Measurements from ENCODE around the gene IL15RA. TPM values are rescaled to one million over a fixed set of nuclear protein-coding genes. Genes with fewer than 3 reads are reported as not detected.

Gene IL15RA
- total RNA-seq, 2 donors from 2014 or later = 56.7 to 125 TPM

- no peaks in the 10 kb centered on the region for H3K9me3 Mint-ChIP-seq
- H3K4me3 Mint-ChIP-seq = no peak overlapping the region
- H3K27ac Mint-ChIP-seq = no peak overlapping the region
- H3K36me3 Mint-ChIP-seq = peaks cover 19% of the 10 kb centered on the region
- peaks cover 0 to 2% of the 10 kb centered on the region in 2 donors for H3K4me1 Mint-ChIP-seq (ENCODE audit: low read depth in 2 of 2)
- H3K27me3 Mint-ChIP-seq = no peaks in the 10 kb centered on the region
- ATAC-seq (no peak), DNase-seq (ENCODE audit: low spot score) (no peak)
Measured at GRCh38 chr10:5935628-5936027, 41.7 kb downstream of the IL15RA start.

DNA sequence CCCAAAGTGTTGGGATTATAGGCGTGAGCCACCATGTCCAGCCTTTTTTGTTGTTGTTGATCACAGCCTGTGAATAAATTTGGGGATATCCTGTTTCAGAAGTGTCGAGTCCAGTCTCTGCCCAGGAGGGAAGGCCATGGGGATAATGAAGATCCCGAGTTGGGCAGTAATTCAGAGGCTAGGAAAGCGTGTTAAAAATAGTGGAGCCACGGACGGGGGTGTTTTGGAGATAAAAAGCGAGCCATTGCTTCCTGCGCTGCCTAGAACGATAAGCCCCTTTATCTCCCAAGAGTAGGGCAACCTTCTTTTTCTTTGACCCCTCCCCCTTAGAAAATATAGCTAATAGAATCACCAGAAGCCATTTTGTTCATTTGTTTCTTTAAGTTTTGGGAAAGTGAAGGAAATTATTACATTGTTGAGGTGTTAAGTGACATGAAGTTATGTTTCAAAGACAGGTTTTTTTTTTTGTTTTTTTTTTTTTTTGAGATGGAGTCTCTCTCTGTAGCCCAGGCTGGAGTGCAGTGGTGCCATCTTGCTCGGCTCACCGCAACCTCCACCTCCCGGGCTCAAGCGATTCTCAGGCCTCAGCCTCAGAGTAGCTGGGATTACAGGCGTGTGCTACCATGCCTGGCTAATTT, 43.3 kb downstream of the IL15RA start:
- peaks cover 0 to 2% of the 10 kb centered on the region in 2 donors for H3K4me1 Mint-ChIP-seq (ENCODE audit: low read depth in 2 of 2)
- H3K27ac Mint-ChIP-seq = no peak overlapping the region
- peaks cover 19% of the 10 kb centered on the region for H3K36me3 Mint-ChIP-seq
- no peak for DNase-seq (ENCODE audit: low spot score)
- no peaks in the 10 kb centered on the region for H3K9me3 Mint-ChIP-seq
- H3K4me3 Mint-ChIP-seq = no peak overlapping the region
- ATAC-seq = no peak
- H3K27me3 Mint-ChIP-seq = no peaks in the 10 kb centered on the region

DNA sequence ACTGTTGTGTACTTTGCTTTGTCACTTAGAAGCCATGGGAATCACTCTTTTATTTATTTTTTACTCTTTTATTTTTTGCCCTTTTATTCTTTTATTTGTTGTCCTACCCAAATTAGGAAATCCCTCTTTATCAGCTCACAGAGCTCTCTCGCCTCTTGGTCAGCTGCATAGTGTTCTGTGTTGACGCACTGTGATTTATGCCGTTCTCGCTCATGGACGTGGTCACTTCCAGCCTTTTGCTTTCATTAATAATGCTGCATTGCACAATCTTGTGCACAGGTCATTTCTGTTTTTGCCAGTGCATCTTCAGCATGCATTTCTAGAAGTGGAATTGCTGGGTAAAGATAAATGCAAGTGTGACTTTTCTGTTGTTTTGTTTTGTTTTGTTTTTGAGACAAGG, 45.0 kb downstream of the IL15RA start:
- H3K4me1 Mint-ChIP-seq (ENCODE audit: low read depth in 2 of 2) = peaks cover 0 to 2% of the 10 kb centered on the region in 2 donors
- no peak overlapping the region for H3K27ac Mint-ChIP-seq
- no peaks in the 10 kb centered on the region for H3K9me3 Mint-ChIP-seq
- no peak for DNase-seq (ENCODE audit: low spot score)
- H3K27me3 Mint-ChIP-seq = no peaks in the 10 kb centered on the region
- no peak for ATAC-seq
- no peak overlapping the region for H3K4me3 Mint-ChIP-seq
- peaks cover 6% of the 10 kb centered on the region for H3K36me3 Mint-ChIP-seq

DNA sequence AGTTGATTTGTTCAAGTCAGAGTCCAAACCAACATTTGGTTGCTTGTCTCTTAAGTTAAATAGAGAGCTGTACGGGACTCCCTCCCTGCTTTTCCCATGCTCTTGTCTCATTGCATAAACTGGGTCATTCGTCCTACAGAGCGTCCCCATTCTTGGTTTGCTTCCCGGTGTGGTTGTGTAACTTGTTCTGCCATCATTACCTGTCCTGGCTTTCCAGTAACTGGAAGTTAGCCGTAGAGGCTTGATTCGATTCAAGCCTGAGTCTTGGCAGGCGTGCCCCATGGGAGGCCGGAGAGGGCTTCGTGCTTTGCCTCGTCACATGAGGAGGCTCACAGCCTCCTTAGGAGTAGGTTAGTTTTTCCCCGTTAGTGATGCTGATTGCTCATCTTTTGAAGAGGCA, 47.1 kb downstream of the IL15RA start:
- Mint-ChIP-seq H3K36me3 (peaks cover 18% of the 10 kb centered on the region), H3K9me3 (no peaks in the 10 kb centered on the region), H3K27ac (no peak overlapping the region), H3K27me3 (no peaks in the 10 kb centered on the region), H3K4me1 (ENCODE audit: low read depth in 2 of 2) (peaks cover 0 to 2% of the 10 kb centered on the region in 2 donors), H3K4me3 (no peak overlapping the region)
- ATAC-seq (no peak), DNase-seq (ENCODE audit: low spot score) (no peak)

GRCh38 chr10:5929442-5929841, 47.9 kb downstream of the IL15RA start:
- Mint-ChIP-seq H3K27ac (no peak overlapping the region), H3K36me3 (peaks cover 23% of the 10 kb centered on the region), H3K9me3 (no peaks in the 10 kb centered on the region), H3K27me3 (no peaks in the 10 kb centered on the region), H3K4me1 (ENCODE audit: low read depth in 2 of 2) (peaks cover 0 to 2% of the 10 kb centered on the region in 2 donors), H3K4me3 (no peak overlapping the region)
- DNase-seq (ENCODE audit: low spot score) (no peak), ATAC-seq (no peak)

GRCh38 chr10:5927306-5927705, 50.0 kb downstream of the IL15RA start:
- DNase-seq (ENCODE audit: low spot score) (no peak), ATAC-seq (no peak)
- Mint-ChIP-seq H3K9me3 (no peaks in the 10 kb centered on the region), H3K27ac (no peak overlapping the region), H3K27me3 (no peaks in the 10 kb centered on the region), H3K4me1 (ENCODE audit: low read depth in 2 of 2) (peaks cover 0 to under 1% of the 10 kb centered on the region in 2 donors), H3K36me3 (peaks cover 34% of the 10 kb centered on the region), H3K4me3 (no peak overlapping the region)

- Mint-ChIP-seq H3K4me3 (no peak overlapping the region), H3K4me1 (ENCODE audit: low read depth in 2 of 2) (no peaks in the 10 kb centered on the region), H3K36me3 (peaks cover 46% of the 10 kb centered on the region), H3K27ac (no peak overlapping the region), H3K9me3 (no peaks in the 10 kb centered on the region), H3K27me3 (no peaks in the 10 kb centered on the region)
- ATAC-seq = no peak
- DNase-seq (ENCODE audit: low spot score) = no peak
Measured at GRCh38 chr10:5924889-5925288, 52.5 kb downstream of the IL15RA start.

GRCh38 chr10:5921746-5922145, 55.6 kb downstream of the IL15RA start:
- no peak for DNase-seq (ENCODE audit: low spot score)
- no peaks in the 10 kb centered on the region for H3K9me3 Mint-ChIP-seq
- H3K27ac Mint-ChIP-seq = no peak overlapping the region
- H3K4me3 Mint-ChIP-seq = no peak overlapping the region
- H3K27me3 Mint-ChIP-seq = no peaks in the 10 kb centered on the region
- no peak for ATAC-seq
- no peaks in the 10 kb centered on the region for H3K4me1 Mint-ChIP-seq (ENCODE audit: low read depth in 2 of 2)
- peaks cover 43% of the 10 kb centered on the region for H3K36me3 Mint-ChIP-seq

DNA sequence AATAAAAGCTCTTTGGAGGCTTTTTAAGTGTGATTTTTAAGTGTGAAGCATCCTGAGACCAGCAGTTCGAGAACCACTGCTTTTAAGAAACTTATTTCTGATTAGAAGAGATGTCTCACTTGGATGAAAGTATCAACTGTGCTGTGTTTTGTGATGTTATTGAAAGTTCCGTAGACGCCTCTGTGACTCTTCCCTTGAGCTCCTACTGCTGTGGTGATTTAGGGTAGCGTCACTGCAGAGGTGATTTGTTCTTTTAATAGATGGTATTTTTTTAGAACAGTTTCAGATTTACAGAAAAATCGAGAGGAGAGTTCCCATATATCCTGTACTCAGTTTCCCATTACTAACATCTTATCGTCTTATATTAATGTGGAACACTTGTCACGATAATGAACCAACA, 57.8 kb downstream of the IL15RA start:
- Mint-ChIP-seq H3K4me3 (no peak overlapping the region), H3K36me3 (peaks cover 44% of the 10 kb centered on the region), H3K4me1 (ENCODE audit: low read depth in 2 of 2) (no peaks in the 10 kb centered on the region), H3K9me3 (no peaks in the 10 kb centered on the region), H3K27me3 (no peaks in the 10 kb centered on the region), H3K27ac (no peak overlapping the region)
- ATAC-seq (no peak), DNase-seq (ENCODE audit: low spot score) (no peak)

GRCh38 chr10:5918763-5919162, 58.6 kb downstream of the IL15RA start:
- no peak for ATAC-seq
- Mint-ChIP-seq H3K36me3 (peaks cover 40% of the 10 kb centered on the region), H3K27ac (no peak overlapping the region), H3K27me3 (no peaks in the 10 kb centered on the region), H3K9me3 (no peaks in the 10 kb centered on the region), H3K4me3 (no peak overlapping the region), H3K4me1 (ENCODE audit: low read depth in 2 of 2) (no peaks in the 10 kb centered on the region)
- no peak for DNase-seq (ENCODE audit: low spot score)

GRCh38 chr10:5917305-5917704, 60.0 kb downstream of the IL15RA start:
- H3K9me3 Mint-ChIP-seq = no peaks in the 10 kb centered on the region
- no peak overlapping the region for H3K27ac Mint-ChIP-seq
- no peak overlapping the region for H3K4me3 Mint-ChIP-seq
- no peaks in the 10 kb centered on the region for H3K27me3 Mint-ChIP-seq
- H3K4me1 Mint-ChIP-seq (ENCODE audit: low read depth in 2 of 2) = no peaks in the 10 kb centered on the region
- H3K36me3 Mint-ChIP-seq = peaks cover 43% of the 10 kb centered on the region
- ATAC-seq = peak in 1 of 2 donors; percentile 24
- DNase-seq (ENCODE audit: low spot score) = no peak

DNA sequence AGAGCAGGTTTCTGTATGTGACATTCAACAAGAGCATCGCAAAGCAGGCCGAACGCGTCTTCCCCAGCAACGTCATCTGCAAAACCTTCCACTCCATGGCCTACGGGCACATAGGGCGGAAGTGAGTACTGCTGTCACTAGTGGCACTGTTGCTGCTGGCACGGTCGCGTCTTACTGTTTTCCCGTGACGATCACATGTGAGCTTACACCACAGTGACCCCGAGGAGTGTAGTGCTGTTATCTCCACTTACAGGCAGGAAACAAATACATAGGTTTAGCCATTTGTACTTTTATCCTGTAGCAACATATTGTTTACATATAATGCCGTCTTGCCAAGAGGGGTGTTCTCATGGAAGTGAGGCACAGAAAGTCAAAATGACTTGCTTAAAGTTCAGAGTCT, 61.9 kb downstream of the IL15RA start:
- peaks cover 0 to 3% of the 10 kb centered on the region in 2 donors for H3K4me1 Mint-ChIP-seq (ENCODE audit: low read depth in 2 of 2)
- DNase-seq (ENCODE audit: low spot score) = no peak
- no peak overlapping the region for H3K27ac Mint-ChIP-seq
- no peak overlapping the region for H3K4me3 Mint-ChIP-seq
- peaks cover 31% of the 10 kb centered on the region for H3K36me3 Mint-ChIP-seq
- ATAC-seq = no peak
- H3K9me3 Mint-ChIP-seq = no peaks in the 10 kb centered on the region
- no peaks in the 10 kb centered on the region for H3K27me3 Mint-ChIP-seq

DNA sequence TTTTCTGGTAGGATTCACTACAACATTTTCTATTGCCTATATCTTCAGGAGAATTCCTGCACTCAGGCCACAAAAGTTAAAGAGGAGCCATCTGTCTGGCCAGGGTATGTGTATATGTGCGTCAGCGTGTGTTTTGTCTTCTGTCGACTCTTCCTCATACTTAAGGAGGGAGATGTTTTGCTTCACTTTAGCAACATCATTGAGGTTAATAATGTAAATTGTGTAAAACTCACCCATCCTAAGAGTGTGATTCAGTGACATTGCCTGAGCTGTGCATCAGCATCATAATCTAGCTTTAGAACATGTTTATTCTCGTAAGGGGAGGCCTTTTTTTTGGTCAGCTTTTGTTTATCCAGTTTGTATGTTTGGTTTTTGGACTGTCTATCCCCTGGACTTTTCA, 63.6 kb downstream of the IL15RA start:
- Mint-ChIP-seq H3K4me1 (ENCODE audit: low read depth in 2 of 2) (peaks cover 0 to 3% of the 10 kb centered on the region in 2 donors), H3K27ac (no peak overlapping the region), H3K36me3 (peaks cover 29% of the 10 kb centered on the region), H3K4me3 (no peak overlapping the region), H3K27me3 (no peaks in the 10 kb centered on the region), H3K9me3 (no peaks in the 10 kb centered on the region)
- DNase-seq (ENCODE audit: low spot score) (no peak), ATAC-seq (no peak)

DNA sequence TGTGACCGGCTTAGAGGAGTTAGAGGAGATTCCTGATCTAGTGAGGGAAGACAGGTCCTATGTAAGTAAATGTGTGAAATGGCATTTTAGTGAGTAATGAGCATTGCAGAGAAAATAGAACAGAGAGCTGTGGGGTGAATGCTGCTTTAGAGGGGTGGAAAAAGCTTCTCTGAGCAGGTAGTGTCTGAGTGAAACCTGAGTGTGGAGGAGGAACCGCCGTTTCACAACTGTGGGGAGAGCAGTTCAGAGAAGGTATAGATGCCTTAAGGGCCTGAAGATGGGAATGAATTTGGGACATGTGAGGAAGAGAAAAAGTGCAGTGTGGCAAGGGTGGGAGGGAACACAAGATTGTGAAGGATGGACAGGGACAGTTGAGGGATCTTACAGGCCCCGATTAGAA, 65.7 kb downstream of the IL15RA start:
- Mint-ChIP-seq H3K27me3 (no peaks in the 10 kb centered on the region), H3K4me1 (ENCODE audit: low read depth in 2 of 2) (peaks cover 0 to 7% of the 10 kb centered on the region in 2 donors), H3K27ac (peak overlapping the region in 1 of 2 donors; percentile 27), H3K4me3 (no peak overlapping the region), H3K9me3 (no peaks in the 10 kb centered on the region), H3K36me3 (peaks cover 24% of the 10 kb centered on the region)
- no peak for ATAC-seq
- no peak for DNase-seq (ENCODE audit: low spot score)

Data from natural killer cell treated with Interleukin-12 subunit alpha and Interleukin-12 subunit beta and Interleukin-15 and Interleukin-18, amount 100 ng/mL, for 72 hours (primary cell).